ENCODE measurements around the gene DPT. TPM values are rescaled to one million over a fixed set of nuclear protein-coding genes. Genes with fewer than 3 reads are reported as not detected.

Gene DPT
- total RNA-seq, 1 donor from 2014 or later = 25.1 TPM

- intact Hi-C loops (cut with DNase I) = no loop called here
- ATAC-seq (ENCODE audit: poor library complexity) (peak; percentile 29), DNase-seq (no peak)
Observed at GRCh38 chr1:168688644-168689326, 40.2 kb downstream of the DPT start.

- intact Hi-C loops (cut with DNase I) = no loop called here
- DNase-seq (no peak), ATAC-seq (ENCODE audit: poor library complexity) (no peak)
Observed at GRCh38 chr1:168687816-168688215, 41.2 kb downstream of the DPT start.

GRCh38 chr1:168686666-168687065 is 42.3 kb downstream of the DPT start:
- ATAC-seq (ENCODE audit: poor library complexity) = no peak
- intact Hi-C loops (cut with DNase I) = no loop called here
- no peak for DNase-seq

- ATAC-seq (ENCODE audit: poor library complexity) = no peak
- intact Hi-C loops (cut with DNase I) = no loop called here
- peak; percentile 30 for DNase-seq
Observed at GRCh38 chr1:168683871-168684270, 45.1 kb downstream of the DPT start.

GRCh38 chr1:168676861-168677260 is 52.1 kb downstream of the DPT start:
- no peak for DNase-seq

GRCh38 chr1:168676029-168676812 is 52.8 kb downstream of the DPT start:
- ATAC-seq (ENCODE audit: poor library complexity) = no peak
- intact Hi-C loops (cut with DNase I) = no loop called here
- no peak for DNase-seq

More at GRCh38 chr1:168676861-168677260, 52.1 kb downstream of the DPT start:
- intact Hi-C loops (cut with DNase I) = no loop called here
- no peak for ATAC-seq (ENCODE audit: poor library complexity)

GRCh38 chr1:168673974-168674683 is 54.9 kb downstream of the DPT start:
- intact Hi-C loops (cut with DNase I) = no loop called here
- ATAC-seq (ENCODE audit: poor library complexity) (no peak), DNase-seq (no peak)

- intact Hi-C loops (cut with DNase I) = no loop called here
- DNase-seq (no peak), ATAC-seq (ENCODE audit: poor library complexity) (no peak)
Observed at GRCh38 chr1:168672278-168672677, 56.7 kb downstream of the DPT start.

- intact Hi-C loops (cut with DNase I) = no loop called here
- DNase-seq (no peak), ATAC-seq (ENCODE audit: poor library complexity) (no peak)
Observed at GRCh38 chr1:168671782-168672181, 57.2 kb downstream of the DPT start.

- ATAC-seq (ENCODE audit: poor library complexity) (peak; percentile 62), DNase-seq (no peak)
- intact Hi-C loops (cut with DNase I) = no loop called here
Observed at GRCh38 chr1:168665975-168666374, 63.0 kb downstream of the DPT start.

GRCh38 chr1:168664069-168664834 is 64.8 kb downstream of the DPT start:
- intact Hi-C loops (cut with DNase I) = no loop called here
- no peak for DNase-seq

GRCh38 chr1:168656485-168656884 is 72.5 kb downstream of the DPT start:
- intact Hi-C loops (cut with DNase I) = no loop called here
- no peak for ATAC-seq (ENCODE audit: poor library complexity)
- no peak for DNase-seq

More at GRCh38 chr1:168664069-168664834, 64.8 kb downstream of the DPT start:
- no peak for ATAC-seq (ENCODE audit: poor library complexity)

- ATAC-seq (ENCODE audit: poor library complexity) (no peak), DNase-seq (no peak)
- intact Hi-C loops (cut with DNase I) = no loop called here
Observed at GRCh38 chr1:168654198-168654915, 74.6 kb downstream of the DPT start.

- DNase-seq = no peak
- no peak for ATAC-seq (ENCODE audit: poor library complexity)
- intact Hi-C loops (cut with DNase I) = no loop called here
Observed at GRCh38 chr1:168653567-168653966, 75.4 kb downstream of the DPT start.

GRCh38 chr1:168645721-168646120 is 83.3 kb downstream of the DPT start:
- DNase-seq (no peak), ATAC-seq (ENCODE audit: poor library complexity) (no peak)
- intact Hi-C loops (cut with DNase I) = no loop called here
